HG02623 (cell line): ENCODE results near the gene PRM1.

ENCODE experiments used
- ATAC-seq: cut with Tn5 transposase; IDR thresholded peaks from one replicate; pipeline ENCODE4 v1.9.1; 2021; ENCODE audit warnings: moderate library complexity; ENCODE audit not compliant: unreplicated experiment

The PRM1 gene

DNA sequence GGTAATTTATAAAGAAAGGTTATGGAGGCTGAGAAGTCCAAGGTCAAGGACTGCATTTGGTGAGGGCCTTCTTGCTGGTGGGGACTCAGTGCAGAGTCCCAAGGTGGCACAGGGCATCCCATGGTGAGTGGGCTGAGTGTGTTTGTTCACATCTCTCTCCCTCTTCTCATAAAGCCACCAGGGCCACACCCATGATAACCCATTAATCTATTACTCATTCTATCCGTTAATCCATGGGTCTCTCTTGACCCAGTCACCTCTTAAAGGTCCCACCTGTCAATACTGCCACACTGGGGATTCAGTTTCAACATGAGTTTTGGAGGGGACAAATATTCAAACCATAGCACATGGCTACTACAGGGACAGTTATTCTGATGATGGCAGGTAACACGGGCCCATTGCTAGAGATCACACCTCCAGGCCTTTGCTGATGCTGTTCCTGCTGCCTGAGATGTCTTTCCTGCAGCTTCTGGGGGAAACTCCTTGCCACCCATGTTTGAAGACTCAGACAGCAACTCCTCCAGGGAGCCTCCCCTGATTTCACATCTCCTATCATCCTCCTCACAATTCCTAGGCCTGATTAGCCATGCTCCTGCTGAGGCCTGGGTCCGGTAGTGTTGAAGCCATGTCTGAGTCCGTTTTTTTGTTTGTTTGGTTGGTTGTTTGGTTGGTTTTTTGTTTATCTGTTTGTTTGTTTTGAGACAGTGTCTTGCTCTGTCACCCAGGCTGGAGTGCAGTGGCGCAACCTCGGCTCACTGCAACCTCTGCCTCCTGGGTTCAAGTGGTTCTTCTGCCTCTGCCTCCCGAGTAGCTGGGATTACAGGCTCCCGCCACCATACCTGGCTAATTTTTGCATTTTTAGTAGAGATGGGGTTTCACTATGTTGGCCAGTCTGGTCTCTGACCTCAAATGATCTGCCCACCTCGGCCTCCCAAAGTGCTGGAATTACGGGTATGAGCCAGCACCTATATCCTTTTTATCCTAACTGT, 41.2 kb downstream of the PRM1 start:
- ATAC-seq, result no peak

DNA sequence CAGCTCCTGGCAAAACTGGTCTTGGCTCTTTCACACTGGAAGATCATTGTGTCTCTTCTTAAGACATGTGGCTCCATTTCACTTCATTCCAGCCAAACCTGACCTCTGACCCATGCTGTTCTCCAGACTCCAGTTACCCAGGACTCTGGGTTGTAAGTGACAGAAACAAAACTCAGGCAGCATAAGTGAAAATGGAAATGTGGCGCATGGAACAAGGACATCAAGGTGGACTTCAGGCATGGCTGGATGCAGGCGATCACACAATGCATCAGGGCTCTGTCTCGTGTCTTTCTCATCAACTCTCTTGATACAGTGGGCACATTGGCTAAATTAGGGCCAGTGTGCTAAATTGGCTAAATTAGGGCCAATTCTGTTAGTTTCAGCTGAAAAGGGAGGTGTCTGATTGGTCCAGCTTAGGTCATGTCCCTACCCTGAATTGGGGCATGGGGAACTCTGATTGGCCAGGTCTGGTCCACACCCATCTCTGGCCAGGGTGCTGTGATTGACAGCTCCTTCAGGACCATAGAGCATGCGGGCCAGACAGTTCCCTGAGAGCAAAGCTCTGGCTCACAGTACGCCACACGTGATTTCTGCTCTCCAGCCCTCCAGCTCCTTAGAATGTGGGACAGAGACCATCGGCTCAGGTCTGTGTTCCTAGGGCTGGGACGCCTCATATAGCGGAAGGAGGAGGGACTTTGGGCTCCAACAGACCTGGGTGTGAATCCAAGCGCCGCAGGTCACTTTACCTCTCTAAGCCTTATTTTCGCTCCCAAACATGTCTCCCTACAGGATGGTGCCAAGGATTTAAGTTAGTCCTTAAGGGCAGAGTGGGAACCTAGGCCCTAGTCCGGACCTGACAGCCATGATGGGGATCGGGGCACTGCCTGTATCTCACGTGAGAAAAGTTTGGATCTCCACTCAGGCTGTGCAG, 42.6 kb downstream of the PRM1 start:
- ATAC-seq, result no peak

DNA sequence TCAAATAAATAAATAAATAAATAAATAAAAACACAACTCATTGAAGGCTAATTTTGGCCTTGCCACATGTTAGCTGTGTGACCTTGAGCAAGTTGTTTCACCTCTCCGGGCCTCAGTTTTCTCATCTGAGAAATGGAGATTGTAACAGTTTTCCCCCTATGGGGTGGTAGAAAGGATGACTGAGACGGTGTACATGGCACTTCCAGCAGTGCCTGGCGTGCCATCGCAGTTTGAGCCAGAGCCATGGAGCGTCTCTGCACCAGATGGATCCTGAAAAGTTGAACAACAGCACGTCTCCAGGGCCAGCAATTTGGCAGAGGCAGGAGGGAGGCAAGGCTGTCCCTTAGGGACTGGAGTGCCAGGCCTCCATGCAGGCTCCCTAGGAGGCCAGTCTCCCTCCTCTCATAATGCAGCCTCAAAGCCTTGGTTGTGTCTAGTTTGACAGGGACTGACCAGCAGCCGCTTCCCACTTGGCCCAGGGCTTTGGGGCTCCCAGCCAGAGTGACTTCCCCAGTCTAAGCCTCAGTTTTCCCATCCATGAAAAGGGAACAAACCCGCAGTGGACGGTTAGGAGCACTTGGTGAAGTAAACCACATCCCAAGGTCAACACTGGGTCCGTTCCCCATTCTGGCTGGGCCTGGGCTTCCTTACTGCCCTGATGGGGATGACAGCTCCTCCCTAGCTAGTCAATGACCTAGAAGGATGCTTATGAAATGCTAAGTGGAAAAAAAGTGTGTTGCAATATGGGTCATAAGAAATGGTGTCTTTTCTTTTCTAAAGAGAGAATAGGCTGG, 44.5 kb downstream of the PRM1 start:
- no peak for ATAC-seq

DNA sequence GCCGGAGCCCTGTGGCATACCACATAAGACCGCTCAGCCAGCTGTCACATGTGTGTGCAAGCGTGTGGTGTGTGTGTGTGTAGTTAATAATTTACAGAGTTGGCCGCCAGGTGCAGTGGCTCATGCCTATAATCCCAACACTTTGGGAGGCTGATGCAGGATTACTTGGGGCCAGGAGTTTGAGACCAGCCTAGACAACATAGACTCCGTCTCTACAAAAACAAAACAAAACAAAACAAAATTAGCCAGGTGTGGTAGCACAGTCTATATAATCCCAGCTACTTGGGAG, 45.5 kb downstream of the PRM1 start:
- no peak for ATAC-seq

DNA sequence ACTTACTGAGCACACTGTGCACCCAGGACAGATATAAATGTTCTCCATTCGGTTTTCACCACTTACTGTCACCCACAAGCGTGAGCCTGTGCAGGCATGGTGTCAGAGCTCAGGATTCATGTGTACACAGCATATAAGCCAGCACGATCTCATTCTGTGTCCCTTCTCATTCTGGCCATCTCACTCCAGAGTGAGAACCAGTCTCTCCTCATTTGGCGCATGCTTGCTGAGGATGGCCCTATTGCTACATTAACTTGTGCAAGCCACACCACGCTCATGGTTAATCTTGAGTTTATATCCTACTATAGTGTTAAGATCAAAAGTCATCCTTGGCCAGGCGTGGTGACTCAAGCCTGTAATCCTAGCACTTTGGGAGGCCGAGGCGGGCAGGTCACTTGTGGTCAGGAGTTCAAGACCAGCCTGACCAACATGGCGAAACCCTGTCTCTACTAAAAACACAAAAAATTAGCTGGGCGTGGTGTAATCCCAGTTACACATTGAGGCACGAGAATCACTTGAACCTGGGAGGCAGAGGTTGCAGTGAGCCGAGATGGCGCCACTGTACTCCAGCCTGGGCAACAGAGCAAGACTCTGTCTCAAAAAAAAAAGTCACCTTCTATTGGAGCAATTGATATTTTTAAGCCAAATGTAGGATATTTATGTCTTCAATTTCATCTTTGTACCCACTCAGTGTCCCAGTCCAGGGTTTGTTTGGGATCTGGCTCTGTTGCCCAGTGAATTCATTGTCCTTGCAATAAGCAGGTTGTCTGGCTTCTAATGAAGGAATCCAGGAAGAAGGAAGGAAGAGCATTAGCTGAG, 46.0 kb downstream of the PRM1 start:
- ATAC-seq, result no peak

DNA sequence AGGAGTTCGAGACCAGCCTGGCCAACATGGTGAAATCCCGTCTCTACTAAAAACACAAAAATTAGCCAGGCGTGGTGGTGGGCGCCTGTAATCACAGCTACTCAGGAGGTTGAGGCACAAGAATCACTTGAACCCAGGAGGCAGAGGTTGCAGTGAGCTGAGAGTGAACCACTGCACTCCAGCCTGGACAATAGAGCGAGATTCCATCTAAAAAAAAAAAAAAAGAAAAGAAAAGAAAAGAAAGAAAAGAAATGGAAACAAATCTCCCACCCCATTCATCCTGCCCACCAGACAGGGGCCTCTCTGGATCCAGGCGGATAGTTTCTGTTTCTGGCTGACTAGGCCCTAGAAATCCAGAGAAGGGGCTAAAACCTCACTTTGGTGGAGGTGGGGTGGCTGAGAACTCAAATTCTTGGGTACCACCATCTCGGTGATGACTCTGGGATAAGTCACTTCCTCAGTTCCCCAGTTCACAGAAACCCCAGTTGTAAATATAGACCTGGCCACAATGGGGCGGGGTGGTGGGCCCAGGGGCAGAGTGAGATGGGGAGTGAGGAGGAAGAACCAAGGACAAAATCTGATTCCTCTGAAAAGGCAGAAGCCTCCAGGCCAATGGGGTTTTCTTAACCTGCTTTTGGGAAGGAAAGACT, 47.3 kb downstream of the PRM1 start:
- ATAC-seq, result no peak

DNA sequence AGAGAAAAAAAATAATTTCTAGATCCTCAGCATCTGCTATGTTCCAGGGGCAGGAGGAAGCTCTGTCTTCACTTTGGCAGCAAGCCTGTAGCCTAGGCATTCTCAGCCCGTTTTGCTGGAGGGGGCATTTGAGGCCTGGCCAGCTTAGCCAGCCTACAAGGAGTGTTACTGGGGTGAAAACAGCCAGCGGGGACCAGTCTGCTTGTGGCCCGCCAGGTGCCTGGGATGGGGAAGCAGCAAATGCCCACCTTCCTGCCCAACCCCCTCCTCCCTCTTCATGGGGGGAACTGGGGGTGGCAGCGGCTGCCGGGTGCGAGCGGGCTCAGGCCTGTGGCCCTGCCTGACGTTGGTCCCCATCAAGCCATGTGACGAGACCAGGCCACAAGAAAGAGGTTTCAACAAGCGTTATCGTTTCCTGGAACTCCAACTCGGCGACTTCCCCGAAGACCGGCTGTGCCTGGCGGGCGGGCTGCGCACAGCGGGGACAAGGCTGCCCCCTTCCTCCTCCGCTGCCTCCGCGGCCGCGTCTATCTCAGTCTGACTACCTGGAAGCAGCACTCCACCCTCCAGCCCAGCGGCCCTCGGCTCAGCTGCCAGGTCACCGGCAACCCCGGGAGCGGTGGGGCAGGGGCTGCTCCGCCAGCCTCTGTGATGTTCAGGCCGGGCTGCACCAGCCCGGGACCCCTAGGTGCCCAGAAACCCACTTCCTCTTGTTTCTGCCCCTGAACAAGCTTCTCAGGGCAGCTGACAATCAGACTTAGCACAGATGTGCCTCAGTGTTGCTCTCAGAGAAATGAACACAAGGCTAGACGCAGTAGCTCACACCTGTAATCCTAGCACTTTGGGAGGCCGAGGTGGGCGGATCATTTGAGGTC, 48.0 kb downstream of the PRM1 start:
- ATAC-seq, result peak; percentile 53

DNA sequence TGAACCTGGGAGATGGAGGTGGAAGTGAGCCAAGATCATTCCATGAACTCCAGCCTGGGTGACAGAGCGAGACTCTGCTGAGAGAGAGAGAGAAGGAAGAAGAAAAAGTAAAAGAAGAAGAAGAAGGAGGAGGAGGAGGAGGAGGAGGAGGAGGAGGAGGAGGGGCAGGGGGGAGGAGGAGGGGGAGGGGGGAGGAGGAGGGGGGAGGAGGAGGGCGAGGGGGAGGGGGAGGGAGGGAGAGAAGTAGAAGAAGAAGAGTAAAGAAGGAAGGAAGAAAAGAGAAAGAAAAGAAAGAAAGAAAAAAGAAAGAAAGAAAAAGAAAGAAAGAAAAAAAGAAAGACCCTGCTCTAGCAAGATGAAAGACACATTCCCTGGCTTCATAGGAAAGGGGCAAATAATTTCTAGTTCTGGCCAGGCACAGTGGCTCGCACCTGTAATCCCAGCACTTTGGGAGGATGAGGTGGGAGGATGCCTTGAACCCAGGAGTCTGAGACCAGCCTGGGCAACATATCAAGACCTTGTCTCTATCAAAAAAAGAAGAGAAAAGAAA, 48.8 kb downstream of the PRM1 start:
- ATAC-seq, result no peak

DNA sequence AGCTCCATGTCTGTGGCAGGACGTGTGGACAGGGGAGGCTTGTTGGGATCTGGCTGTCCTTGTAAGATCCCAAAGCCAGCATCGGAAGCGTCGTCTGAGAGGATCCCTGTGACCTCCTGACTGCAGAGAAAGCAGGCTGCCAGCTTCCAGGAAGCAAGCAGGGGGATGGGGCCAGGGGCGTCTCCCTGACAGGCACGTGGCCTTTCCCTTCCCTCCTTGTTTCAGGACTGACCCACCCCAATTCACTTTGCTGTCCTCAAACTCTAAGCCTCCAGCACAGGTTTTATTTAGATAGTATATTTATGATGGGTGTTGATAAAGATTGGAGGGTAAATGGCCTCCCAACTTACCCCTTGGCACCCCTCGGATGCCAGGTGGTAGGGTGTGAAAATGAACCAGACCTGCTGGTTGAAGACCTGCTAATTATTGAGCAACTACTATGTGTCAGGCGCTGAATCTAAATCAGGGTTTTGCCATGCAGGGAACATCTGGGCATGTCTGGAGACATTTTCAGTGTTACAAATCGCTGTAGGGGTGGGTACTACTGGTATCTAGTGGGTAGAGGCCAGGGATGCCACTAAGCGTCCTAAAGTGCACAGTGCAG, 49.7 kb downstream of the PRM1 start:
- no peak for ATAC-seq
